Hematopoietic multipotent progenitor cell (in vitro differentiated cells): ENCODE data around the gene SLPI. TPM values are rescaled to one million over a fixed set of nuclear protein-coding genes. Genes with fewer than 3 reads are reported as not detected.

Experiments
- DNase-seq, 3 donors: peaks; one replicate each; pipeline ENCODE4 v3.0.0-alpha.2; 2011 to 2015; ENCODE audit warnings: low read depth in 2 of 3, low spot score in 2 of 3
- total RNA-seq: library from RNA; depleted of rRNA; stranded (reverse); fragments of >200 nt; gene quantifications from one replicate; pipeline ENCODE4 v1.2.3, GENCODE V29; 2012

SLPI gene
- total RNA-seq, 1 donor: not detected

DNA sequence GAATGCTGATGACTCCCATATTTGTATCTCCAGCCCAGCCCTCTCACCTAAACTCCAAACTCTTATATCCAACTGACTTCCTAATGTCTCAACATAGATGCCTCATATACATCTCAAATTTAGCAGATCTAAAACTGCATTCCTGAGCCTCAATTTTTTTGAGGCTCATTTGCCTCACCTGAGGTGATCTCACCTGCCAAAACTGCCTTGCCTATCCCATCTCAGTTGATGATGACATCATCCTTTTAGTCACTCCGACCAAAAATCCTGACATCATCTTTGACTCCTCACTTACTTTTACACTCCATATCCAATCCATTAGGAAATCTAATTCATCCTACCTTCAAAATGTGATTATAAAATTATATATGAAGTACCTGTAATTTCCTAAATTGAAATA lies 25.6 kb upstream of the SLPI start:
- no peak for DNase-seq

DNA sequence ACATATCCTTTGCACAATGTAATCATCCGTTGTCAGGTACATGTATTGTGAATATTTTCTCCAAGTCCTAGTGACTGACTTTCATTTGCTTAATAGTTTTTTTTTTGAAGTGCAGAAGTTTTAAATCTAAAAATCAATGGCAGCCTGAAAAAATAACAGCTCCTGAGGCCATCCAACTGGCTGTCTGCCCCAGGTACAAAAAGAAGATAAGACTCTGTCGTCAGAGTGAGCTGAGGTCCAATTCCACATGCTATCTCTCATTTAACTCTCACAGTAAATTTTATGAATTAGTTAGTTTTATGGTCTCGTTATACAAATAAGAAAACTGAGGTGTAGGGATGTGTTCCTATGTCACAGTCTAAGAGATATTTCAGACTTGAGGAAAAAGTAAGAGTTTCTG lies 21.0 kb upstream of the SLPI start:
- no peak for DNase-seq

DNA sequence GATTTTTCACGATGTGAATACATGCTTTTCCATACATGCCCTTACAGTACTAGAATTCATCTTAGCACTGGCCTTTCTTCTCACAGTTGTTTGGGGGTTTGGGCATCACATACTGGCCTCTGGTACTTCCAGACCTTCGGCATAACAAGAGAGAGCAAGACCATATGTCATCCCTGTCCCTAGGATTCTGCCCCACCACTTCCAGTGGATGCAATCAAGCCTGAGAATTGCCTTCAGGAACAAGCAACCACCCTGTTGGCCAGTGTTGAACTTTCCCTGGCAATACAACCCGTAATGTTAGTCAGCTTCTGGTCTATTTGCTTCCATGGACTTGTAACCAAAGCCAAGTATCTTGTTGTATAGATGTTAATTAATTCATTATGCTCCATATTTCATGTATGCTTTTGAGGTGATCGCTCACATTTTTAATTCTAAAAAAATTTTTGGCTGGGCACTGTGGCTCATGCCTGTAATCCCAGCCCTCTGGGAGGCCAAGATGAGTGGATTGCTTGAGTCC lies 15.4 kb upstream of the SLPI start:
- DNase-seq: no peak

DNA sequence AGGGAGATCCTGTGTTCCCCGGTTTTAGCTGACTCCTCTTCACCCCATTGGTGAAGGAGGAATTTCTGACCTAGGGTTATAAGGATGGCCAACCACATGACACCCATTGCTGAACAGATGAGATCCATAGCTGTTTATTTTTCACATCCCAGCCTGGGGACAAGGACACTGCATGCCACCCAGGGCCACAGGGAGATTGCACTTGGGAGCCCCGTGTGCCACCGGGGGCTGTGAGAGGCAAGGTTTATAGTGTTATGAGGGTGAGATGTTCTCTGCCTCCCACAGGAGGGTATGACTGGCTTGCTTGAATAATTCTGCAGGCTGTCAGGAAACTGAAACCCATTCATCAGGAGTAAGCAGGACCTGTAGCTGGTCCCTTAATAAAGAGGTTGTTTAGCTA lies 14.7 kb upstream of the SLPI start:
- no peak for DNase-seq

DNA sequence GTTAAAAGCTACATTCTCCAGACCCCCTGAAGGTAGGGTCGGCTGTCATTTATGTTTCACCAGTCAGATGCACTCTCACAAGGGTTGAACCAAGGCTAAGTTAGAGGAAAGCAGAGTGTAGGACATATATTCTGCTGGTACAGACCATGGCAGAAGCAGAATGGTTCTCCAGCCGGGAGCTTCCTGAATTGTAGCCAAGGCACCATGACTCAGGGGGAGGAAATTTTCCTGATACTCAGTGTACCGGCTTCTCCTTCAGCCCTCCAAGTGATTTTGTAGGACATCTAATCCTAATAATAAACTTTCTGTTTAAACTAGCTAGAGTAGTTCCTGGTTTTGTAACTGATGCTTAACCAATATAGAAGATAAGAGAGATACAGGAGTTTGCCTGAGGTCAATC lies 14.2 kb upstream of the SLPI start:
- DNase-seq: no peak

DNA sequence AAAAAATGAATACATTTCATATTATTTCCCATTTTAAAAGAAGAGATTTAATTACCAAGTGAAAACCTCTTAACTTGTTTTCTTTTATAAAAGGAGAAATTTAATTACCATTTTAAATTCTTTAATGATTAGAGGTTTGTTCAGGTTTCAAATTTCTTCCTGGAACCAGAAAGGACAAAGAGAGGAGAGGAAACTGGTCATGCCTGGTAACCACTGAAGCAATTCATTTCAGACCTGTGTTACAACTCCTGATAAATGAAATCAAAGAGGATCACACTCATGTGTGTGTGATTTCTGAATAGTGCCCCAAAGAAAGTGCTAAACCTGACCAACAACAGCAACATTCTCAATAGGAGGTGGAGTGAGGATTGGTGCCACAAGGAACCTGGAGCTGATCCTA lies 12.6 kb upstream of the SLPI start:
- DNase-seq: no peak

DNA sequence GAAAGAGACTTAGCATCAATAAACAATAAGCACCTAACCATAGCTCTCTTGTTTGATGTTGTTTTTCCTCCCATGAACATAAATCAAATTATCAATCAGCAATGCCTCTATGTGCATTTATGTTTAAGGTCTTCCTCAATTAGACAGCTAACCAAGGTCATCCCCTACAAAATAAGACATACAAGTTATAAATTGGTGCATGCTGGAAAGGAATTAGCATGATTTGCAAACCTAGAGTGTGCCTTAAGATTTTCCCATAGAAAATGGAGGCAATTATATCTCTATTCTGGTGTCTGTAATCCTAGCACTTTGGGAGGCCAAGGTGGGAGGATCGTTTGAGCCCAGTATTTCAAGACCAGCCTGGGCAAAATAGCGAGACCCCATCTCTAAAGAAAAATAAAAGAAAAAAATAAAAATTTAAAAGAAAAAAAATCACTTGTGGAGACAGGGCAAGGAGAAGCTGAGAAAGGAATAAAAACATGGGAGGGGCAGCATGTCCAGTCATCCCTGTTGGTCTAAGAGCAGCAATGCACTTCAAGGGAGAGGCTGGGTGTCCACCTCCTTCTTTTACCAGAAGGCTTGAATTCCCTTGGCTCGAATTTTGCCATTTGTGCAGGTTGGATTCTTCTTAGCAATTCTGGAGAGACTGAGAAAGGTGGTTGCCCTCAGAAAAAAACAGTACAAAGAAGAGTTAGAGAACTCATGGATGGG lies 9.3 kb upstream of the SLPI start:
- no peak for DNase-seq

DNA sequence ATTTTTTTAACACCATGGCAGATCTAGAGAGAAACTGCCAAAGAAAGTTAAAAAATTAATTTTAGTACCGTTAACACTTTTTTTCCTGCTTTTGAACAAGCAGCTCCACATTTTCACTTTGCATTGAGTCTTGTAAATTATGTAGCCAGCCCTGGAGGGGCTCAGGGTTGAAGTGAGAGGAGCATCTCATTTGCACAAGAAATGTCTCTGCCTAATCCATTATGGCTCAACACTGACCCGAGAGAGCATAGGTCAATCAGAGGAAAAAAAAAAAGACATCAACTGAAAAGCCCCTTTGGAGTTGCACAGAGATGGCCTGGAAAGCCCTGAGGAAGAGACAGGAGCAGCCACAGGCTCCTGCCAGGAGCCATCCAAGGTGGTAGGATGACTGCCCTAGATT lies 4.3 kb upstream of the SLPI start:
- DNase-seq: no peak

DNA sequence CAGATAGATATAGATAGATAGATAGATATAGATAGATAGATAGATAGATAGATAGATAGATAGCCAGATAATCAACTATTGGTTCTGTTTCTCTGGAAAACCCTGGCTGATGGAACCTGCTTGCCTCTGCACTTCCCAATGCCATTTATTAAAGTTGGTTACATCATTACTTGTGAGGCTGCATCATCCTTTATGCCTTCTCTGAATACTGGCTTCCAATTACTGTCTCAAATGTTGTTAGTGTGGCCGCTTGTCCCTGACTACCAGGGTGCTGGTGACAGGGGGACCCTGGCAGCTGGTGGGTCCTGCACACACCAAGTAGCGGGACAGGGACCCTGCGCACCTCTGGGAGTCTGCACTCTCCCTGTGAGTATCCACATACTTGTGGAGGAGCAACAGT lies 3.9 kb upstream of the SLPI start:
- no peak for DNase-seq

DNA sequence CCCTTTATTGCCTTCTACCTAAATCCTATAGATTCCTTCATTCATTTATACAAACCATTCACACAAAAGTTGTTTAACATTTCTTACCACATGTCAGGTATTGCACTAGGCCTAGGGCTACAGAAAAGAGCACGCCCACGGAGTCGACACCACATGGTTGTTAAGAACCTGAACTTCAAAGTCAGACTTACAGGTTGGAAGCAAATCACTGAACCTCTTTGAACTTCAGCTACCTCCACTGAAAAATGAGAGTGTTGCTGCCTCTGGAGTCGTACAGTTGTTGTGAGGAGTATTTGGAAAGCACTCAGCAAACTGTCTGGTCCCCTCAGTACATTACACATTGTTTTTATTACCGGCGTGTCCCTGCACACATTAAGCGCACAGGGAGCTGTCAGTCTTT lies 3.3 kb upstream of the SLPI start:
- DNase-seq: no peak

DNA sequence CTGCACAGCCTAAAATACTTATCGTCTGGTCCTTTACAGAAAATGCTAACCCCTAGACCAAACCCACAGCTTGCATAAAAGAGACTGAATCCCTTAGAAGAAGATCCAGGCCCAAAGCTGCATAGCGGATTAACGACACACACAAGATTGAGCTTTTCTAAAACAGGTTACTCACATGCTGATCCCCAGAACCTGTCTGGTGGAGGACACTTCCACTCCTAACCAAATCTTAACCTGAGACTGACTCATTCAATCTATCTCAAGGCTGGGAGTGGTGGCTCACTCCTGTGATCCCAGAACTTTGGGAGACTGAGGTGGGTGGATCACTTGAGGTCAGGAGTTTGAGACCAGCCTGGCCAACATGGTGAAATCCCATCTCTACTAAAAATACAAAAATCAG lies 2.8 kb upstream of the SLPI start:
- DNase-seq: no peak

DNA sequence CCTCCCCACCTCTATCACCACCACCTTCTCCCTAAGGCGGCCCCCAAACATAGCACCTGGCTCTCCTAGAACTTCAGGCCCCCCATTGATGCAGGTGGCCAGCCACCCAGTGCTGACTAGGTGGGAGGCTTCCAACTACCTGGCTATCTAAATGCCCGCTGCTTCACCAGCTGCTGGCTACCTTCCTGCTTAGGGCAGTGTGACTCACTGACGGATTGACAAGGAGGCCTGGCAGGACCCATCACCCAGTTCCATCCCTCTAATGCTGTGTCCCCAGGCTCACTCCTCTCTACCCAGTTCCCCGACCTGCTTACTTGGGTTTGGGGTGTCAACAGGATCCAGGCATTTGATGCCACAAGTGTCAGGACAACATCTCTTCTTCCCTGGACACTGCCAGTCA lies 1.1 kb downstream of the SLPI start:
- no peak for DNase-seq

DNA sequence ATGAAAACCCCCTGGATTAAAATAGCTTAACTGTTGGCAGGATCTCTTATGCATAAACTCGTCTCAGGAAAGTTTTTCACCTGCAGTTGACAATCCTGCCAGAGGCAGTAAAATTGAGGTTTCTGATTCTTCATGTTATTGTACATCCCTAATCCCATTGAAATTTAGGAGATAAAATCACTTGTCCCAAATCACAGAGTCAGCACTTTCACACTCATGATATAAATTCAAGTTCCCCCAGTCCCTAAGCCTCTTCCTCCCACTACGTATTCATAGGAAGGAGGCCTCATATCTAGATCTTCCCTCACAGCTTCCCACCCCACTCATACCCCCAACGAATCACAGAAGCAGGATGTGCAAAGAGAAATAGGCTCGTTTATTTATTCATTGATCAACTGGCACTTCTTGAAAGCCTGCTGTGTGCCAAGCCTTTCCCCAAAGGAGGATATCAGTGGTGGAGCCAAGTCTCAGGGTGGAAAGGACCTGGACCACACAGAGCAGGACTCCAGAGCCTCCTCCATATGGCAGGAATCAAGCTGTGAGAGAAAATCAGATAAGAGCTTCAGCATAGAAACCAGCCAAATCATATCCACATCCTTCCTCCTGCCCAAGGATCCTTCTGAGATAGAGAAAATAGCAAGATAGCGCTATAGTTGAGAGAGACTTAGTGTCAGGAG lies 2.3 kb downstream of the SLPI start:
- DNase-seq: no peak

DNA sequence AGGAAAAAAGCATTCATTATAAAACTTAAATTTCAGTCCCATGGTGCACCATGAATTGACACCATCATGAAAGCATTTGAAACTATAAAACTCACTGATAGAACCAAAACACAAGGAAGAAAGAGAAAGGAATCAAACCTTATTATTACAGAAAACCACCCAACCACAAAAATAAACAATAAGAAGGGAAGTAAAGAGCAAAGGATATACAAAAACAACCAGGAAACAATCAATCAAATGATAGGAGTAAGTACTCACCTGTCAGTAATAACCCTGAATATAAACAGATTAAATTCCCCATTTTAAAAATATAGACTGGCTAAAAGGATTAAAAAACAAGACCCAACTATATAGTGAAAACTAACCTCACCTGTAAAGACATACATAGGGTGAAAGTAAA lies 5.8 kb downstream of the SLPI start:
- no peak for DNase-seq

DNA sequence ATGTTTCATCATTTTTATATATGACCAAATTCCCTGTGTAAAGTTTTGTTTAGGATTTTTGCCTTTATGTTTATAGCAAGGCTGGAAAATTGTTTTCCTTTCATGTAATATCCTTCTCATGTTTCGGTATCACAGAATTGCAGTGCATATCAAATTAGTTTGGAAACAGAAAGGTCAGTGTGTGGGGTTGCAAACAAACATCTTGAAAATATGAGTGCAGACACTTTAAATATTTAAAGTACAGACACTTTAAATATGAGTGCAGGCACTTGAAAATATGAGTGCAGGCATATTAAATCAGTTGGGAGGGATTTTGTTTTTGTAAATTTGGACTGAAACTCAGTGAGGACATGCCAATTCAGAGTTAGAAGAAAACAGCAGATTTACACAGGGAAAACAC lies 6.5 kb downstream of the SLPI start:
- no peak for DNase-seq

DNA sequence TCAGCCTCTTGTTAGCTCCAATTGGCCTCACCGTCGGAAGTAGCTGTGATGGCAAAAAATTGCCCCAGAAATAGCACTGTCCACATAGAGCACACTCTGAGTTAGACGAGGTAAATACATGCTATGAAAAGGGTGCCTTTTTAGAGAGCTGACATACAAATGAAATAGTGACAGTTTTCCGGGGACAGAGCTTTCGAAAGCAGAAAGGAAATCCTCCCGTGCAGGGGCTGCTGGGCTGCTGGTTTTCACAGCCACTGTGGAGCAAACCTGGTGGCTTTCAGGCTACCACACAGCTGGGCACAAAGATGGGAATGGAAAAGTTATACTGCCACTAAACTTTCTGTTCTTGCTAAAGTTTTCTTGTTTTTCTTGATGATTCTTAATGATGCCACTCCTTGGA lies 8.3 kb downstream of the SLPI start:
- DNase-seq: no peak

DNA sequence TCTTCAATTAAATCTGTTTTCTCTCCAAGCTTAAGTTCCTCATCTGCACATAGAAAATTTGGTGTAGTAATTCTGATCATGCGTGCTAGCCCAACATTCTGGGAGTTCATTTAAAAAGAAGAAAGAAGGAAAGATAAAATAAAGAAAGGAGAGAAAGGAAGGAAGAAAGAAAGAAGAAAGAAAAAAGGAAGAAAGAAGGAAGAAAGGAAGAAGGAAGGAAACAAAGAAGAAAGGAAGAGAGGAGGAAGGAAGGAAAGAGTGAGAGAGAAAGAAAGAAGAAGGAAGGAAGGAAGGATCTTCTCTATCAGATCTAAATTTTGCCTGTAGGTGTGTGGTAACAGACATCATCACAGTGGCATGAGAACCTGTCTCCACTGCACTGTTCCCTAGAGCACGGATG lies 16.2 kb downstream of the SLPI start:
- DNase-seq: no peak

DNA sequence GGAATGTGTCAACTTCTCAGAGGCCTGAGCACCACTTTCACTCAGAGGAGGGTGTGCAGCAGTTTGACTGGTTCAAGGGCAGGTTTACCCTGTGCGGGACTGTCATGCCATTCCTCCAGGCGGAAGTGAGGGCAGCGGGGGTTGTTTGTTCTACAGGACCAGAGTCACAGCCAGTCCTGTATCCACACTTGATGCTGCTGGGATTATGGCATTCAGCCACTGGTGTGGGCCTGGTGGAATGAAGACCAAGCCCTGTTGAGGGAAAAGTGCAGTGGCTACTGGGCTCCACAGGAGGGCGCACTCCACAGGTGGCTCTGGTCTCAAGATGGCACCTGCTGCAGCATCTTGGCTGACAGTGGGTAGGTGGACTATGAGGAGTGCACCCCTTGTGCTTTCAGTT lies 18.4 kb downstream of the SLPI start:
- DNase-seq: no peak

DNA sequence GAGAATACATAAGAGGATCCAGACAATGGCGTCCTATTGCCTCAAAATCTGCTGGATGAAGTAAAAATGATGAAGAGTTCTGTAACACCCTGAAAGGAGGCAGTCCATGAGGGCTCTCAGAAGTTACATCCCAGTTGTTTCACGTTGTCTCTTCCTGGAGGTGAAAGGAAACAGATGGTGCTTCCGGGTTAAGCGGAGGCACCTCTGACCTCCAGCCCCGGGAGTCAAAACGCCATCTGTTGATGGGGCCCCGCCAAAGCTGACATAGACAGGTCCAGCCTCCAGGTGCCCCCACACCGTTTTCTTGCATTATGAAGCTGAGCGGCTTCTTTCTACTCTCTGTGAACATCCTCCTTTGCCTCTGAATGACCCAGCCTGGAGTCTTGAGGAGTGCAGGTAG lies 23.7 kb downstream of the SLPI start:
- DNase-seq: no peak

DNA sequence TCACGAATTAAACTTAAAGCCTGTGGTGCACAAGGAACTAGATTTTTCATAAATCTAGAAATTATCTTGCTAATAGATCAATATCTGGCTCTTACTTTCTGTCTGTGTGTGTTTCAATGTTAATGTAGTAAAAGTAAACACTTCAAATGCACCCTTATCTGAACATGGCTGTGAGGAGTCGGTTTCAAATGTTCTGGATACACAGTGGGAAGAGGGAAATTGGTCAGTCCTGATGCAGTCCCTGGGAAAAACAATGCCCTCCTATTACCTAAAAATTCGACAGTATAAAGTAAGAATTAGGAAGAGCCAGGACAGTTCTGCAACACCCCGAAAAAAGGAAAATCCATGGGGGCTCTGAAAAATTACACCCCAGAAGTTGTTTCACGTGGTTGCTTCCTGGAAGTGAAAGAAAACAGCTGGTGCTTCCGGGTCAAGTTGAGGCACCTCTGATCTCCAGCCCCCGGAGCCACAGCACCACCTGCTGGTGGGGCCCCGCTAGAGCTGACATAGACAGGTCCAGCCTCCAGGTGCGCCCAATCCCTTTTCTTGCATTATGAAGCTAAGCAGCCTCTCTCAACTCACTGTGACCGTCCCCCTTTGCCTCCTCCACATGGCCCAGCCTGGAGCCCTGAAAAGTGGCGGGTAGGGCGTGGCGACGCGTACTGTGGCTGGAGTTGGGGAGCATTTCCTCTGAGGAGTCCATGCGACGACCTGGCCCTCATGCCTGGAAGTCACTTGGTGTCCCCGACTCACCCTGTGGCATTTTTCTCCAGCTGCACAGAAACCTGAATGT lies 24.9 kb downstream of the SLPI start:
- peak in 2 of 3 donors; percentile 18 to 31 for DNase-seq

DNA sequence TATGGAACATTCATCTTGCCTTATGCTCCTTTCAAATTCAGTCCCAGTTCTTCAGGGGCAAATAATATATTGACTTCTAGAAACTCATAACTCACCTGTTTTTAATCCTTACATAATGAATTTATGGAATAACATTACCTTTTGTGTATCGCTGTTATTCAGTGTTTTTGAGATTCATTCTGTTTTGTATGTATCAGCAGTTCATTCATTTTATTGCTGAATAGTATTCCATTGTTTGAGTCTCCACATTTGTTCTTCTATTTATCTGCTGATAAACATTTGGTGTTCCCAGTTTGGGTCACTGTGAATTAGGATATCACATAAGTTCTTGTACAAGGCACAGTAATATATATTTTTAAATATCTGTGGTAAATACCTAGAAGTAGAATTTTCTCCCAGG lies 28.1 kb downstream of the SLPI start:
- no peak for DNase-seq

DNA sequence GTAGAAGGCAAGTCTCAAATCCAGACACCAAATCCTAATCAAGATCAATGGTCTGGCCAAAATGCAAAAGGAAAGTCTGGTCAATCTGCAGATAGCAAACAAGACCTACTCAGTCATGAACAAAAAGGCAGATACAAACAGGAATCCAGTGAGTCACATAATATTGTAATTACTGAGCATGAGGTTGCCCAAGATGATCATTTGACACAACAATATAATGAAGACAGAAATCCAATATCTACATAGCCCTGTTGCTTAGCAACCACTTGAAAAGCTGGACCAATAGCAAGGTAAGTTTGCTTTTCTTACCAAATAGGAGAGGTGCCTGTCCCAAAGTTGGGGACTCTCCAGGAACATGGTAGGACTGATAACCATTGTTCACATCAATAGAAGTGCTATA lies 31.2 kb downstream of the SLPI start:
- no peak for DNase-seq
